ENCODE data around the gene CDKAL1.

The CDKAL1 gene

DNA sequence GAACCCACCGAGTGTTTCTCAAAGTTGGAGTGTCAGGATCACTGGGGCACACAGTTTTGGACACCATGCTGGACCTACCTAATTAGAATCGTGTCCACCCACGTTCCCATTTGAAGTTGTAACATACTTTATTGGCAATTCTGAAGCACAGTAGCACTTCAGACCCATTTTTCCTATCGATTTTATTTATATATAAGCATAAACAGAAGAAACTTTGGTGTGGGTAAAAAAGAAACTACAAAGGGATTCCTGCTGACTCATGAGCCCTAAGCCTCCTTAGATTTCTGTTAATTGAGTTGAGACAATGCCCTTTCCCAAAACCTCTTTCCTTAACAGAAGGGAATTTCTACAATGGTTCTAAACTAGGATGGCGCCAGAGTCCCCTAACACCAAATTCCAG is 398.0 kb downstream of the CDKAL1 start:
- DNase-seq = no peak

DNA sequence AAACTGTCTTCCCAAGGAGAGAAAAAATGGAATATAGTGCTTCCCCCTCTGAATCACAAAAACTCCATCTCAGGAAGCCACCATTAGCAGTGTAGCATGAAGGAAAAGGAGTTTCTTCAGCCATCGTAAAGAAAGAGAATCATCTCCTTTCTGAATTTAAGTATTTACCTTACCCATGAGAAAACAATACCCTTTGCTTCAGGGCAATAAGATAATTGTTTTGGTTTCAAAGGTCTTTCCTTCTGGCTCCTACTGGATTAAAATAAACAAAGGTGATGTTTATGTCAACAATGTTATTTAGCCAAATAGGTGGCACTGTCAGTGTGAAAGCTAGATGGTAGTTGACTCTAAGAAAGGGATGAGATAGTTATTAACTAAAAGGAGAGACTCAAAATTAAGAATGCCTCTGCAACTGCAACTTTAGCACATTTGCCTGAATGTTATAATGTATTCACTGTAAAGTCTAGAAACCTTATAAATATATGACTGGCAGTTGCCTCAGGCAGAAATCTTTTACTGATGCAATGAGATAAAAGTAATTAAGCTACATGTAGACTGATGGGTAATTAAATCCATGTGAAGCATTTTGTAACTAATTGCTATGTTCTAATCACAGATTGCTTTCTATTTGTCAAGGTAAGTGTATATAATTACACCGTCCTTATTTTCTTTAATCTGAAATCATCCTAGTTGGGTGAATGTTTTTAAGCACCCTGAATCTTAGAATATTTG is 399.0 kb downstream of the CDKAL1 start:
- no peak for DNase-seq

DNA sequence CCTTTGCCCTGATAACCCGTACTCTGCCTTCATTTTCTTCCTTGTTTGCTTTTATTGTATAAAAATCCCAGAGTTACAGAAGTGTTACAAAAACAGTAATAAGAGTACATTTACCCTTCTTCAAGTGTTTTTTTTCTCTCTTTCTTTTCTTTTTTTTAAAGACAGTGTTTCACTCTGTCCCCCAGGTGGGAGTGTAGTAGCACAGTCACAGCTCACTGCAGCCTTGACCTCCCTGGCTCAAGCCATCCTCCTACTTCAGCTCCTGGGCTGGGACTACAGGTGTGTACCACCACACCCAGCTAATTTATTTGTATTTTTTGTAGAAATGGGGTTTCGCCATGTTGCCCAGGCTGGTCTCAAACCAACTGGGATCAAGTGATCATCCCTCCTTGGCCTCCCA is 402.7 kb downstream of the CDKAL1 start:
- DNase-seq = no peak

DNA sequence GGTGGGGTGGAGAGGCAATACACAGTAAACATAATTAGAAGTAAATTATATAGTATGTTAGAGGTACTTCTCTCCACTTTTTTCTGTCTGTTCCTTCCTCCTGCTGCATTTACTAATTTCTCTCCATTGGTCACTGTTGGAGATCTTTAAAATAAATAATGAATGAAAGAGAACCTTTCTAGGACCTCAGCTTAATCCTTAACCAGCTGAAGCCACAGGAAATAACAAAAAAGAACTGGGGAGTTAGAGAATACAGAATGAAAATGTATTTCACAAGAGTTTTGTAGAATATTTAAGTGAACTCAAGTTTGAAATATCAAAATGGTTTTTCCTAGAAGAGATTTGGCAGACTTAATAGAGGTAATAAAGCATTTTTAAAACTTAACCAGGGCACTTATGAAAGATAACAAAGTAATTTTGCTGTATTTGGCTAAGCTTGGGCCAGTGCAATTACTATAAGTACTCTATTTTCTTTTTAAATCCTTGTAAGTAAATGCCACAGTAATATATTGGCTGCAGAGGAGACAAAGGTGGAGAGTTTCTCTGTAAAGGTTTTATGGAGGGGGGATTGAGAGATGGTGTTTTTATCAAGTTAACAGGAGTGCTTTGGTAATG is 405.0 kb downstream of the CDKAL1 start:
- no peak for DNase-seq

DNA sequence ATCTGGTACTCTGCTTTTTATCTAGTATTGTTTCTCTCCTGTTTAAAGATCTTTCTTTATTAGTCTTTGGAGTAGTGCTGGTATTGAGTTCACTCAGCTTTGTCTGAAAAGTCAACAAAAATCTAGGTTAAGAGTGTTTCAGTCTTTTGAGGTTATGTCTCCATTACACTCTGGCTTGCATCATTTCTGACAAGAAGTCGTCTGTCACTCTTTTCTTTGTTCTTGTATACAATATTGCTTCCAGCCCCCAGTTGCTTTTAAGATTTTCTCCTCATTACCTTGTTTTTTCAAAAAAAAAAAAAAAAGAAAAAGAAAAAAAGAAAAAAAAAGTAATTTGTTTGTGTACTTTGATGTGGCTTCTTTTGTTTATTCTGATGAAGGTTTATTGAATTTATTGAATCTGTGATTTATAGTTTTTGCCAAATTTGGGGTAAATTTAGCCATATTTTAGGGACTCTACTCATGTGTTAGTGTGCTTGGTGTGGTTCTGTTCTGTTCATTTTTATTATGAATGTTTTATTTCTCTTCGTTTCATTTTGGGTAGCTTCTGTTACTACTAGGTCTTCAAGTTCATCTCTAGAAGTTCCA is 408.9 kb downstream of the CDKAL1 start:
- DNase-seq = no peak

DNA sequence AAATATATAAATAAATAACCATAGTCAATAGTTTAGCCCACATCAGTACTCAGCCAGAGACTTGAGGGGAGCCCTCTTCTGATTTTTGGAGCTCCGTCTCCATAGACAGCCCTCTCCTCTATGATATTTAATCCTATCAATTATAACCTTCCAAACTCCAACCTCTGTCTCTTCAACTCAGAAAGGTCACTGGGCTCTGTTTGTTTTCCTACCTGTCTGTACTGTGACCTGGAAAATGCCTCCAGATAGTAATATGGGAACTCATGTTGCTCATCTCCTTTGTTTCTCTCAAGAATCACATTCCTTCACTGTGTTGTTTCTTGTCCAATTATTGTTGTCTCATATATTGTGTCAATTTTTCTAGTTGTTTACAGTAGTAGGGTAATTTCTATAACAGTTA is 409.7 kb downstream of the CDKAL1 start:
- DNase-seq = no peak

DNA sequence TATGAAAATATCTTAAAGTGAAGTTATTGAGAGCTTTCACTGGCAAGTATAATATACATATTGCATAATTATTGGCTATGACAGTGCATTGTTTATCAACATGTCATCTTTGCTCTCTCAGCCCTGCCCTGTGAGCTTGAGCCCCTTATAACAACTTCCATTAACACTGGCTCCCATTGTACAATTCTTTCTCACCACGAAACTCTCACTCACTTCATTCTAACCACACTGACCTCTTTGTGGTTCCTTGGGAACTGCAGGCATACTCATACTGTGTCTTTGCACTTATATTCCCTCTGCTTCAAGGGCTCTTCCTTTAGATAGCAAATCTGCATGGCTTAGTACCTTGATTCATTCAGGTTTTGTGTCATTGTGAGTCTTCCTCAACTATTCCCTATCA is 411.8 kb downstream of the CDKAL1 start:
- peak; percentile 33 for DNase-seq

DNA sequence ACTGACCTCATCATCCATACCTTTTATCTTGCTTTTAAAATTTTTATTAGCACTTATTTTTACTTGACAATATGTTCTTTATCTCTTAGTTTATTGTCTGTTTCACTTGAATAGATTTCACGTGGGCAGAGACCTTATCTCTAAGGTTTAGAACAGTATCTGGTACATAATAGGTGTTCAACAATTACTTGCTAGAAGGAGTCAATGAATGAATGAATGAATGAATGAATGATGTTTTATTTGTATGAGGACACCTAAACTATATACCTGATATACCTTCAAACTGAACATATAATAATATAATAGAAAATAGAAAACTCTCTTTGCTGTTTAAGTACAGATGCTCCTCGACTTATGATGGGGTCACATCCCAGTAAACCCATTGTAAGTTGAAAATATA is 412.6 kb downstream of the CDKAL1 start:
- no peak for DNase-seq

DNA sequence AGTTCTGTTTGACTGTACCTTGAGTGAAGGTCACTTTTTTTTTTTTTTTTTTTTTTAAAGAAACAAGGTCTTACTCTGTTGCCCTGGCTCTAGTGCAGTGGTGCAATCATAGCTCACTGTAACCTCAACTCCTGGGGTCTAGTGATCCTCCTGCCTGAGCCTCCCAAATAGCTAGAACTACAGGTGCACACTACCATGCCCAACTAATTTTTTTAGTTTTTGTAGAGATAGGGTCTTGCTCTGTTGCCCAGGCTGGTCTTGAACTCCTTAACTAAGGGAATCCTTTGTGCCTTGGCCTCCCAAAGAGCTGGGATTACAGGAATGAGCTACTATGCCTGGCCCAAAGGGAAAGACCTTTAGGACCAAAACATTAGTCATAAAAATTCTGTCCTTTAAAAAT is 413.7 kb downstream of the CDKAL1 start:
- DNase-seq = no peak

DNA sequence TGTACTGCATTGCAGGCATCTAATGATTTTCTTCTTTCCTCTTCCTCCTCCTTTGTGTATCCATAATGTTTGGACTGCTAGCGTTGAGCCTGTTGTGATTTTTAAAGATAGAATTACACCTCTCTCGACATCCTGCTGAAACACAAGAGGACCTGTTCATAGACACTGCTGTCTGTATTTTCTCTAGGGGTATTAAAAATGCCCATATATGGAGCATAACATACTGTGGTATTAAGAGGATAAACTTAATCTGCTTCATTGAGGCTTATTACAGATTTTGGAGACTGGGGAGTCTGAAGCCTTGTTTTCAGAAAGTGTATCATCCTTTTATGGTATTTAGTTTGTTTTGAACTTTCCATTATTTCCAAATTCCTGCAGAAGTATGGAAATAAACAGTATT is 414.3 kb downstream of the CDKAL1 start:
- no peak for DNase-seq

DNA sequence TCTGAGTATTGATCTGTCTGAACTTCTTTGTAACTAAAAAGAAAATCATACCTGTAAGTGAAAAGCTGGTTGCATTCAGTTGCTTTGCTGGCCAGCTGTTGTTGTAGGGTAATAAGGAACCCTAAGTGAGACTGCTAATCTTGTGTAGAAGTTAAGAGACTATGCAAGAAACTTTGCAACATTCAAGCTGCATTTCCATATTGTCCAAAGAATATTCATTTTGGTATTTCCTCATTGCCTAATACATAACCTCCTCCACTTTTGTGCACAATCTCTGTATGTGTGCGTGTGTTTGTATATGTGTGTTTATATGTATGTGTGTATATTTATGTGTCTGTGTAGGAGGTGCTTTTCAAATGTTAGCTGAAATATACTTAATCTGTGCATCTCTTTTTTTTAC is 414.9 kb downstream of the CDKAL1 start:
- DNase-seq = no peak

DNA sequence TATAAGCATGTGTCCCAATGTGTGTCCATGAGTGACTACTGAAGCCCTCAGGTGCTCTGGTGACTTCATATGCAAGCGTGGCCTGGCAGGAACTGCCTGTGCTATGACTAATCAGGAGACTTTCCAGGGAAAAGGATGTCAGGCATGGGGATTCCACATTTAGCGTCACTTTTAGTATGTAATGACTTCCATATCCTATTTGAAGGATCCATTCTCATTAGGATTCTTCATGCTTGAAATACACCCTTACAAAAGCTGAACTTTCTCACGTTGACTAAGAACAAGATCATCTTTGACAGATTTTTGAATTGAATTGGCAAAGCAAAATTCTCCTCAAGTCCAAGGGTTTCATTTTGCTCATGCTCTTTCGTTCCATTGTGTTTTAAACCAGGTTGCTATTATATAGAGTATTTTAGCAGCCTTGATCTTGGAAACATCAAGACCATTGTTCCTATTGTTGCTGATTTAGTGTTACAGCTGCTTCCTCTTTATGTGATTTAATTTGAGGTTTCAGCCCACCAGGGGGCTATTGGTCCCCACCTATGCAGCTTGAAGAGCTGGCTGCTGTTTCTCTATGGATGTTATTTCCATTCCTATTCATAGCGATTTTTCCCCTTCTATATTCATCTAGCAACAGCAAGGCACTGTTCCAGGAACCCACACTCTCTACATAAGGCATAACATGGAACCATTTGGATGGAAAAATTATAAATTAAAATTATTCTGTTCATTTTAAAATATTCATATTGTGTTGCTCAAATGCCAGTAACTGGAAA is 418.6 kb downstream of the CDKAL1 start:
- peak; percentile 67 for DNase-seq

DNA sequence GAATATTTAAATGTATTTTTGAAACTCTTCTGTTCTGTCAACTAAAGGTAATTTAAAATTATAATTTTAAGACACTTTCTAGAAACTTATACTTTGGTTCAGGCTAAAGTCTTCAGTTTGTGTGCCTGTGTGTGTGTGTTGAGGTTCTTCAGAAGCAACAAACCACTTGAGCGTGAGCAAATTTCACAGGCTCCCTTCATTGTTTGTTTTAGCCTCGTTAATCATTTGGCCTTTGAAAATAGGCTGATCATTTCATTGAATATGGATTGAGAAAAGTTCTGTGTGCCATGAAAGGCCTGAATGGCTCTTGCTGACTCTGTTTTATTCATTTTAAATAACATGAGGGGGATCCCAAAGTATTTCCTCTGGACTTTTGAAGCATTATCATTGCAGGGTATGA is 420.1 kb downstream of the CDKAL1 start:
- DNase-seq = no peak

DNA sequence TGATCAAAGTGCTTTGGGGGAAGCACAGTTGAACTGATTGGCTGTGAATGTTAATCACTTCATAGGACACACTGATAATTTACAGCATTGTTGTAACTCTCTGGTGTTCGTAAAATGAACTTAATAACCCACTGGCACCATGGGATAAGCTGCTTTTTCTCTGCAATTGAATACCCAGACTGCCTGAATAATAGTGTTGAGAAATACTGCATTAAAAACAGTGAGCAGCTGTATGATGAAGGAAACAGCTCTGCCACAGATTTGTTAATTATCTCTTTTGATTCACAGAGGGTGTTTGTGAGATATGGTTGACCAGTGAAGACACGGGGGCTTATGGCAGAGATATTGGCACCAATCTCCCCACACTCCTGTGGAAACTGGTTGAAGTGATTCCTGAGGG is 420.9 kb downstream of the CDKAL1 start:
- DNase-seq = no peak

DNA sequence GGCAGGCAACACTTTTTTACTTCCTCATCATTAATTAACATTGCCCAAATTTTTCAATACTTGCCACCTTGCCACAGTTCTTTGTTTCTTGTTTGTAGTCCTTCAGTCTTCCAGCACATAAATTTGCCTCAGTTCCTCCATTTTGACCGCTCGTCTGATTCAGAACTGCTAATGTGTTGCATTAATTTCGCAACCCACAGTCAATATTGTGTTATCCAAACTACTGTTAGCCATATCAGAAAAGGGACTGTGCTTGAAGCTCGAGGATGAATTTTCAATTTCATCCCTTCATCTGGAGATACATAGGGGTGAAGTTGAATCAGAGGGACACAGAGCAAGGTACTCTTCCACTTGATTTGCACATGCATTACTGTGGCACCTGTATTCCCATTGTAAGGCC is 421.5 kb downstream of the CDKAL1 start:
- DNase-seq = no peak

DNA sequence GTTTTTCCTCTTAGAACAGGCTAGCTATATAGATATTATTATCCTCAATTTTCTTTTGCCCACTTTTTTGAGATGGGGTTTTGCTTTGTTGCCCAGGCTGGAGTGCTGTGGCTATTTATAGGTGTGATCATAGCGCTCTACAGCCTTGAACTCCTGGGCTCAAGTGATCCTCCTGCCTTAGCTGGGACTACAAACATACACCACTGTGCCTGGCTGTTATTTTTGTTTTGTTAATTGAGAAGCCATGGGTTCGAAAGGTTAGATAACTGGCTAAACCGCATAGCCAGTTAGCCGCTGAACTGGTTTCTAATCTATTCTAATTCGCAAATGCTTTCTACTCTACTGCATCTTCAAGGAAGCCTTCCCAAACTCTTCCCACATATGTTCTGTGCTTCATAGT is 425.8 kb downstream of the CDKAL1 start:
- no peak for DNase-seq

DNA sequence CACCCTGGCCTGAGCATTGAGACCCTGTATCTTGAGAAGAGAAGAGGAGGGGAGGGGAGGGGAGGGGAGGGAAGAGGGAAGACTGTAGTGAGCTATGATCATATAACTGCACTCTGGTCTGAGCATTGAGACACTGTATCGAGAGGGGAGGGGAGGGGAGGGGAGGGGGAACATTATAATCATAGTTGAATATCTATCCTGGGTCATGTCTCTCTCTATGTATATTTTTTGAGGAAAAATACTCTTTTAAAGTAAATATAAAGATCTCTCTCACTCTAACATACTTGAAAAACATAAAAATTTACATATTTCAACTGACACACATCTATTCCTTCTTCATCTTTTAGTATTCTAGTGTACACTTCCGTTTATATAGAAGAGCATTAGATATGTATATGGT is 431.0 kb downstream of the CDKAL1 start:
- DNase-seq = no peak

DNA sequence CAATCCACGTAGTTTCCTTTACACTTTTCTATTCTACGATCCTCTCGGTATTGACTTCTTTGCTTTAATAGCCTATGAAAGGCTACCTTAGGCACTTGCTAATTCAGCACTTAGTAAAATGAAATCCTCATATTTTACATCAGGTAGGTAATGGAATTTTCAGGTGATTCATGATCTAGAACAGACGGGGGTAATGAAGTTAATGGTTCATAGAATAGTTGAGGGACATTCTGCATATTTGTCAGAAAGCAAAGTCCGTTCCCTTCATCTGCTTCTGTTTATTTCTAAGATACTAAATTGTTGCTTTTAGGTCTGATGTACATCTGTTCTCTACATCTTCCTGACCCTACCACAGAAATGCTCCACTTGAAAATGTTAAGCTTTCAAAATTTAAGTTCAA is 431.7 kb downstream of the CDKAL1 start:
- DNase-seq = no peak

DNA sequence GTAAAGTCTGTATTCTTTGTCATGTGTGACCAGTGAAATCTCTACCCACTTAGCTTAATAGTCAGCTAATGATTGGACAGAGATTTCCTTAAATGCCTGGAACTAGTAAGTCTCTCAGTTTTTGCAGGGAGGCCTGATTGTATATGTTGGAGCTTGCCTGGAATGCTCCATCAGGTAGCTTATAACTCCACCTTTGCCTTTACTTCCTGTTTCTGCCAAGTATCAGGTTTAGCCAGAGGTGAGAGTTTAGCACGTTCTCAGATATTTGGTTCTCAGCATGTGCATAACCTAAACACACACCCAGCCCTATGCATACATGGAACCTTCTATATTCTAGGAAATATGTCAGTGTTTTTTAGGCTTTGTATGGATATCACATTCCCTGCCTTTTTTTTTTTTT is 435.3 kb downstream of the CDKAL1 start:
- DNase-seq = no peak

DNA sequence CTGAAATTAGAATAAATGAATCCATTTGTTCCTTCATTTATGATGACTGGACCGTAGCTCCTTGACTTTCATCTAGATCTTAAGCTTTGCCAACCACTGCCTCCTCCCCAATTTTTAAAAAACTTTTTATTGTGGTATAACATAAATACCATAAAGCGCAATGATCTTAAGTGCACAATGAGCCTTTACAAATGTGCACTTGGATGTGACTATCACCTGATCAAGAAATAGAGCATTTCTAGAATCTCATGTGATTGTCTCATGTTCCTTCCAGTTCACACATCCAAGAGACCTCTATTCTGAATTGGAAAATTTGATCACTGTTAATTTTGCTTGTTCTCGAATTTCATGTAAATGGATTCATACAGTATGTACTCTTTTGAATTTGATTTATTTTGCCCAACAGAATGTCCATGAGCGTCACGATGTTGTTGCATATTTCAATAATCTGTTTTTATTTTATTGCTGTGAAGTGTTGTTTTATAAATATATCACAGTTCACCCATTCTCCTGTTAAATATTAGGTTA is 442.2 kb downstream of the CDKAL1 start:
- no peak for DNase-seq

DNA sequence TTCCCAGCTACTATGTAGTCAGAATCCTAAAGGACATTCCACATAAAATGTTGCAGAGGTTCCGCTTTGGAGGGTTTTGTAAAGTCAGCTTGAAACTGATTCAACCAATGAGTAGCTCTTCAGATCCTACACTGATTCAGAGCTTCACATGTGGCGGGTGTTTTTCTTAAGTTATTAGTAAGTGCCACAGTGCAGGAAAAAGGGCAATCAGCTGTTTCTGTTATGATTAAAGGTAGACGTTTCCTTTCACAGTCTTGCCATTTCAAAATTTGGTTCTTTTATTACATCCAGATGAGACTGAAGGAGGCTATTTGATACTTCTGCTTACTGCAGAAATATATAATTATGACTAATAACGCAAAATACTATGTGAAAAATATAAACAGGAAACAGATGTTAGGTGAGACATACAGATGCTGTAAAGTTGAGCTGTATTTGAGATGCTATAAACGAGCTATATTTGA is 443.9 kb downstream of the CDKAL1 start:
- DNase-seq = peak; percentile 55

DNA sequence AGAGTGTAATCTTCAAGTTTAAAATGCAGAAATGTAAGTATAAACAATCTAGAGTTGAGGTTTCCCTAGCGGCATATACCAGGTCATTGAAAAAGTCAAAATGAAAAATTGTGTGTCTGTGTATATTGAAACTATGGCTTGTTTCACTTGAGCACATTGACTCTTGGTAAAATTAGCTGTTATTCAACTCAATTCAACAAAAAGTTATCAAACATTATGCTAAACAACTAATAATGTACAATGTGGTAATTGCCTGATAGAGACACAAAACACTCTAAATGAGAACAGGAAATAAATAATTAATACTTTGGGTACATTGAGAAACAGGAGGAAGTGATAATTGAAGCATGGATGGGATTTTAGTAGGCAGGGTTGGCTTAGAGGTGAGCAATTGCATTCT is 444.8 kb downstream of the CDKAL1 start:
- no peak for DNase-seq

DNA sequence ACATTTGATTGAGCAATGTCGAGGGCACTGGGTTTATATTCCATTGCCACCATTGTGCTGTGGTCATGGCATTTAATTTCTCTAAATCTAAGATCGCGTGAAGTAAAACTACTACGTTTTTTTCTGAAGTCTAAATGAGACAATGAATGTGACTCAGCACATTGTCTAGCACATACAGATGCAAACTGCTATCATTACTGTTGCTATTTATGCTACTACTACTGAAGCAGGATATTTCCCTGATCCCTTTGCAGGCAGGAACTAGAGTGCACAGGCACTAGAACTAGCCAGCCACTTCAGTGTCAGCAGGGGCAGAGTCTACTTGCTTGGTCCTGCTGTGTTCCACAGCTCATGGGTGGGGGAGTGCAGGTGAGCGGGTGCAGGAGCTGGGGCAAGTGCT is 449.7 kb downstream of the CDKAL1 start:
- no peak for DNase-seq

Measured in fibroblast of skin of scalp (primary cell).